Ishikawa (cell line): Measurements from ENCODE around the gene UTP25.

Experiments used
- FOXM1 ChIP-seq: IDR thresholded peaks from 2 replicates; pipeline ENCODE4 v1.6.1; 2012; ENCODE audit warnings: low read depth, borderline replicate concordance
- TCF12 ChIP-seq: IDR thresholded peaks from 2 replicates; pipeline ENCODE4 v1.6.1; 2012; ENCODE audit warnings: low read depth

DNA sequence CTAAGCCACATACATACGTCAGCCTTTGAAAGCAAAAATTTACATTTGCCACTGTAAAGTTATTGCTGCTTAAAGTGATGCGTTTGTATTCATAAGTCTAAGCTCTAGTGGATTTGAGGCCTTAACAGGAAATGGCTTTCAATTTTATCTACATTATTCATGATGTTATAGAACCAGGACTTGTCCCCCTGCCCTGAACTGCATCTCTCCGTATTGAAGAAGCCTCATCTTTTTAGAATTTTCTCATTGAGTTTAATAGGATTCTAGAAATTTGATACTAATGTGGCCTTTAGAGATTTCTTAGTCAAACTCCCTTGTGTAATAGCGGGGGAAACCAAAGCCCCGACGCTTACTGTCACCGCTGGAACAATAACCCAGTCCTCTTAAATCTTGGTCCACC is 9.9 kb downstream of the UTP25 start:
- no peak for TF ChIP-seq TCF12
- TF ChIP-seq FOXM1, result no peak
